GM19324 (cell line): ENCODE results near the gene JAG2.

Source experiments
- ATAC-seq: cut with Tn5 transposase; IDR thresholded peaks from one replicate; pipeline ENCODE4 v1.9.1; 2021; ENCODE audit warnings: mild to moderate bottlenecking, moderate library complexity; ENCODE audit not compliant: unreplicated experiment, low FRiP score

Gene JAG2

GRCh38 chr14:105142651-105143450 is 25.7 kb downstream of the JAG2 start:
- no peak for ATAC-seq

- no peak for ATAC-seq
Observed at GRCh38 chr14:105141486-105142281, 26.9 kb downstream of the JAG2 start.

DNA sequence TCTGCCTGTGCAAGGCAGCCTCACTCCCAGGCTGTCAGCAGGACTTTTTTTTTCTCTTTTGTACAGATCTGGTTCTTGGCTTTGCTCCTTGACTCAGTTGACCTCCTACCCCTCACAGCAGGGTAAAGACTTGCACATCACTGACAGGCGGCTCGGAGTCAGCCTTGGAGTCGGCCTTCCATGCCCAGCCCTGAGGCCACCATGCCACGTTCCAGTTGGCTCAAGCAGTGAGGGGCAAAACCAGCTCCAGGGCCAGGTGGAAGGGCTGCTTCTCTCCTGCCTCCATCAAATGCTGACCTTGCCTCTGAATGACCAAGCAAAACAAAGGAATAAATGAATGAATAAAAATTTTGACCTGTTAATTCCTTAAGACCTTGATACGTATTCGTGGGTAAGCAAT is 27.6 kb downstream of the JAG2 start:
- ATAC-seq: no peak

DNA sequence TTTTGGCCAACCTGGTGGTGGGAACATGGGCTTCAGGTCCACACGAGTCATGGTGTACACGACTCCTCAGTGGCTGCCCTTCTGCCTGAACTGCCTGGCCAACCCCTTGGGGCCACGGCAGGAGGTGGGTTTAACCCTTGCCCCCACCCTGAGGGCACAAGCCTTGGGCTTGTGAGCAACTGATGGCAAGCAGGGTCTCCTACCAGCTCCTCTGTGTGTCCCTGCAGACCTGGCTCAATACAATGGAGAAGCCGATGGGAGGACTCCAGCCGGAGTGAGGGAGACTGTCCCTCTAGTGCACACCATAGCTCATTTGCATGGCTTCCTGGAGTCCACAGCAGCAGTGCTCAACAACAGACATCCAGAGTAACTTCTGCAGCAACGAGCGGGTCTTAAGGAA is 28.0 kb downstream of the JAG2 start:
- ATAC-seq: no peak

- no peak for ATAC-seq
Observed at GRCh38 chr14:105139831-105140239, 28.7 kb downstream of the JAG2 start.

DNA sequence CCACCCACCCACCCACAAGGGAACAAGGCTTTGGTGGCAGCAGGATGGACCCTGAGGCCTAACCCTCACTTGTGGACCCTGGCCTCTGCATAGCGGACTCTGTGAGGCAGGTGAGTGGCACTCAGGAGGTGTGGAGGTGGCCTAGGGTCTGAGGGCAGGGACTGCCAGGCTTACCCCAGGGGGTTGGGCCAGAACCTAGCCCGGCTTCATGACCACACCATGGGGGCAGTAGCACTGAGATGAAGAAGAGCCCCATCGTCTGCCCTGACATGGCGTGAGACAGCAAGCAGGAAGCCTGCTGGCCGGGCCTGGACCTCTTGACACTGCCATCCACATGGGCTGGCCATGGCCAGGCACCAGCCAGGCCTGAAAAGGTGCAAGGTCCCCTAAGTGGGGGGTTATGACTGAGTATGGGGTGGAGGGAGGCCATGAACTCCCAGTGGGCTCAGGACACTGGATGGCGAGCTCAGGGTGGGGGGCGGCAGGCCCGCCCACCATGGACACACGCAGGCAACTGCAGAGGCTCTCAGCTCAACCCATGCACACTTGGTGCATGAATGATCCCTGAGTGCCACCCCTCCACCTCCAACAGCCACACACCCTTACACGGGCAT is 29.3 kb downstream of the JAG2 start:
- ATAC-seq: no peak

GRCh38 chr14:105138551-105139111 is 29.9 kb downstream of the JAG2 start:
- no peak for ATAC-seq

- ATAC-seq: no peak
Observed at GRCh38 chr14:105138021-105138541, 30.5 kb downstream of the JAG2 start.

- no peak for ATAC-seq
Observed at GRCh38 chr14:105137481-105138020, 31.0 kb downstream of the JAG2 start.

- no peak for ATAC-seq
Observed at GRCh38 chr14:105136401-105137322, 31.9 kb downstream of the JAG2 start.

GRCh38 chr14:105135700-105136395 is 32.7 kb downstream of the JAG2 start:
- ATAC-seq: no peak

GRCh38 chr14:105132921-105133654 is 35.5 kb downstream of the JAG2 start:
- ATAC-seq: no peak

DNA sequence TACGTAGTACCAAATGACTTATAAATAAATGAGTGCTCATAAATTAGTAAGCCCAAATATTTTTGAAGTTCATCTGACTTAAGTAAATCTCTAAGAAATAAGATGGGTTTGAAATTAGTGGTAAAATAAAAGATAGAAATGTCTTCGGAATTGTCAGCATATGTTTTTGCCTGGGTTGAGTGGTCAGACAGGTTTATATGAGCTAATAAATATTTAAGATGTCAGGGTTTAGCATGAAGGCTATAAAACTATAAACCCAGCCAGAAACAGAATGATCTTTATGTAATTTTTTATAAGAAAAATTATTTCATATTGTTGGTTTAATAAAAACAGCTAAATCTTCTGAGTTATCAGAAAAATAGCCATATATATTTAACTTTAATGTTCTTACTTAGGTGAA is 37.3 kb downstream of the JAG2 start:
- ATAC-seq: no peak

- ATAC-seq: no peak
Observed at GRCh38 chr14:105128059-105128458, 40.5 kb downstream of the JAG2 start.

DNA sequence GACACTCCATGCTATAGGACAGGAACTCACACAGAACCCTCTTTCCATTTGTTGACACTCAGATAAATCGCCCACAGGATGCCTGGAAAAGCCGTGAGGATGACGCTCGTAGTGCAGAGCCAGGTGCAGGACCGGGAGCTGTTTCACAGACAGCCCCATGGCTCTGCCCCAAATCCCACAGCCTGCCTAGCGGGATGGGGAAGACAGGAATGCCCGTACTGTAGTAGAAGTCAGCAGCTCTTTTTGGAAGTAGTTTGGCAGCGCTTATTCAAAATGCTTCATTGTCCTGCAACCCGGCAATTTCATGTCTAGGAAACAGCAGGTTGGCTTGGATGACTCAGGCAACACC is 41.6 kb downstream of the JAG2 start:
- ATAC-seq: no peak

- no peak for ATAC-seq
Observed at GRCh38 chr14:105126126-105126980, 42.2 kb downstream of the JAG2 start.

GRCh38 chr14:105124823-105125222 is 43.8 kb downstream of the JAG2 start:
- no peak for ATAC-seq
